Mucosa of descending colon (tissue), 3 donors: ENCODE data around the gene CCR6. TPM values are rescaled to one million over a fixed set of nuclear protein-coding genes. Genes with fewer than 3 reads are reported as not detected.

ENCODE experiments used
- ATAC-seq: fragments of 200-7000 bp; cut with Tn5 transposase; one replicate; pipeline ENCODE4 v1.9.1; 2020; ENCODE audit warnings: mild to moderate bottlenecking, moderate library complexity
- DNase-seq, 3 donors: peaks; one replicate each; pipeline ENCODE4 v3.0.0-alpha.2; 2020
- H3K36me3 ChIP-seq: fragments of 200-600 bp; one replicate; pipeline ENCODE4 v1.8.0; 2021; ENCODE audit warnings: low read depth, mild to moderate bottlenecking
- H3K4me1 ChIP-seq: fragments of 200-600 bp; one replicate; pipeline ENCODE4 v1.8.0; 2021; ENCODE audit warnings: low read depth, mild to moderate bottlenecking
- H3K4me3 ChIP-seq: fragments of 200-600 bp; one replicate; pipeline ENCODE4 v1.8.0; 2021; ENCODE audit warnings: mild to moderate bottlenecking
- H3K9me3 ChIP-seq: fragments of 200-600 bp; one replicate; pipeline ENCODE4 v1.8.0; 2021; ENCODE audit warnings: mild to moderate bottlenecking
- CTCF ChIP-seq: fragments of 200-600 bp; IDR thresholded peaks from one replicate; pipeline ENCODE4 v1.8.0; 2022; ENCODE audit warnings: antibody characterized with exemption, mild to moderate bottlenecking
- intact Hi-C, 2 donors: fragments of 100-400 bp; cut with DNase I in 1 of 2; cut with micrococcal nuclease in 1 of 2; formaldehyde crosslinking; loops; one replicate each; pipeline versions ENCODE4 v1.11.0 to v1.11.1; 2022; cut with DNase I, micrococcal nuclease
- total RNA-seq, 3 donors: library from RNA; stranded (reverse); fragmentation: NEBNext Ultra II Directional in 2 of 3; extraction: Animal tissue kit (Norgen Biotek cat#: 25700) in 2 of 3; gene quantifications; one replicate each; pipeline versions ENCODE4 v1.2.1 to v1.2.4, GENCODE V29; 2021 to 2023
- donor health status: DM: no; HTN: no; CAD: no; lungs with moderate emphysema.
- donor health status: DM: no; HTN: no; CAD: no.
- donor health status: DM: no; HTN: yes; CAD: no.

The CCR6 gene
- total RNA-seq, 3 donors from 2014 or later: 0.17 to 0.43 TPM; not detected in 1

GRCh38 chr6:167095888-167096287 lies 27.0 kb upstream of the CCR6 start:
- H3K9me3 ChIP-seq: no peaks in the 10 kb centered on the region
- H3K4me3 ChIP-seq: no peak overlapping the region
- DNase-seq: no peak
- no peaks in the 10 kb centered on the region for H3K4me1 ChIP-seq
- no peaks in the 10 kb centered on the region for H3K36me3 ChIP-seq
- no peak for TF ChIP-seq CTCF
- no peak for ATAC-seq
- intact Hi-C loops: no loop called here

- no peaks in the 10 kb centered on the region for H3K9me3 ChIP-seq
- no peak overlapping the region for H3K4me3 ChIP-seq
- TF ChIP-seq CTCF: no peak
- H3K4me1 ChIP-seq: no peaks in the 10 kb centered on the region
- ATAC-seq (no peak), DNase-seq (no peak)
- H3K36me3 ChIP-seq: no peaks in the 10 kb centered on the region
- intact Hi-C loops: no loop called here
These were observed 25.9 kb upstream of the CCR6 start for GRCh38 chr6:167096991-167097390.

- ATAC-seq (no peak), DNase-seq (no peak)
- no peaks in the 10 kb centered on the region for H3K4me1 ChIP-seq
- no peak for TF ChIP-seq CTCF
- no peaks in the 10 kb centered on the region for H3K36me3 ChIP-seq
- intact Hi-C loops: no loop called here
- H3K4me3 ChIP-seq: no peak overlapping the region
- H3K9me3 ChIP-seq: no peaks in the 10 kb centered on the region
These were observed 25.1 kb upstream of the CCR6 start for GRCh38 chr6:167097770-167098169.

- H3K4me1 ChIP-seq: no peaks in the 10 kb centered on the region
- no peaks in the 10 kb centered on the region for H3K9me3 ChIP-seq
- no peak for ATAC-seq
- no peak overlapping the region for H3K4me3 ChIP-seq
- DNase-seq: no peak
- no peak for TF ChIP-seq CTCF
- intact Hi-C loops: no loop called here
- no peaks in the 10 kb centered on the region for H3K36me3 ChIP-seq
These were observed 24.1 kb upstream of the CCR6 start for GRCh38 chr6:167098825-167099225.

GRCh38 chr6:167099707-167100106 lies 23.2 kb upstream of the CCR6 start:
- Histone ChIP-seq H3K9me3 (no peaks in the 10 kb centered on the region), H3K36me3 (no peaks in the 10 kb centered on the region), H3K4me3 (no peak overlapping the region), H3K4me1 (no peaks in the 10 kb centered on the region)
- DNase-seq (no peak), ATAC-seq (no peak)
- intact Hi-C loops: no loop called here
- TF ChIP-seq CTCF: no peak

GRCh38 chr6:167100241-167100674 lies 22.6 kb upstream of the CCR6 start:
- no peaks in the 10 kb centered on the region for H3K36me3 ChIP-seq
- H3K4me3 ChIP-seq: no peak overlapping the region
- no peak for ATAC-seq
- no peak for TF ChIP-seq CTCF
- DNase-seq: no peak
- H3K9me3 ChIP-seq: no peaks in the 10 kb centered on the region
- H3K4me1 ChIP-seq: no peaks in the 10 kb centered on the region
- intact Hi-C loops: no loop called here
